ENCODE data around the gene FAM110D.

DNA sequence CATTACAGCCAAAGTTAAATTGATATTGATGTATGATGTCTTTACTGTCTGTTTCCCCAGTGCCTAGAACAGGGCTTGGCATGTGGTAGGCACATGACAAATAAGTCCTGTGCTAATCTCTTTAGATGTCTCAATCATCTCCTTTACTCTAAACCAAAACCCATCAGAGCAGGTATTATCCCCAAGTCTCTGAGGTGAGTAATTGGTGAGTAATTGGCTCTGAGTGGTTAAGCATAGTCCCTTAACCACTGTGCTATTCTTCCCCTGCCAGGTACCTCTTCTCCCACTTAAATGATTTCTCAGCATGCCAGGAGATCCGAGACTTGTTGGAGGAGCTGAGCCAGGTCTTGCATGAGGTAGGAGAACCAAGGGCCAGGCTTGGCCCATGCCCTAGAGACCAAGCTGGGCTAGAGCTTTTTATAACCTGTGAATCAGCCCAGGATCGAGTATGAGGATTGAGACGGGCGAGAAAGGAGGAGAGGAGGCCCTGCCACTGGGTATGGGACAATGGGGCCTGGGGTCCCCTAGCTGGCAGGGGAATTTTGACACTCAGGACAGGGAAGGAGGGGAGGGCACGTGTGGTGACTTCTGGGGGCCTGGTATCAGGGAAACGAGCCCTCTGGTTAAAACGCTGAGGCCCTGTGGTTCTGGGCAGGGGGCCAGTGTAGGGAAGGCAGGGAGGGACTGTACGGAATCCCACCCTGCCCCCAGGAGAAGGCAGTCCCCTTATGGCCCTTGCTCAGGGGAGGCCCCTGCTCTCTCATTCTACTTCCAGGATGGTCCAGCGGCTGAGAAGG, 22.9 kb downstream of the FAM110D start:
- TF ChIP-seq, protein P1, sequence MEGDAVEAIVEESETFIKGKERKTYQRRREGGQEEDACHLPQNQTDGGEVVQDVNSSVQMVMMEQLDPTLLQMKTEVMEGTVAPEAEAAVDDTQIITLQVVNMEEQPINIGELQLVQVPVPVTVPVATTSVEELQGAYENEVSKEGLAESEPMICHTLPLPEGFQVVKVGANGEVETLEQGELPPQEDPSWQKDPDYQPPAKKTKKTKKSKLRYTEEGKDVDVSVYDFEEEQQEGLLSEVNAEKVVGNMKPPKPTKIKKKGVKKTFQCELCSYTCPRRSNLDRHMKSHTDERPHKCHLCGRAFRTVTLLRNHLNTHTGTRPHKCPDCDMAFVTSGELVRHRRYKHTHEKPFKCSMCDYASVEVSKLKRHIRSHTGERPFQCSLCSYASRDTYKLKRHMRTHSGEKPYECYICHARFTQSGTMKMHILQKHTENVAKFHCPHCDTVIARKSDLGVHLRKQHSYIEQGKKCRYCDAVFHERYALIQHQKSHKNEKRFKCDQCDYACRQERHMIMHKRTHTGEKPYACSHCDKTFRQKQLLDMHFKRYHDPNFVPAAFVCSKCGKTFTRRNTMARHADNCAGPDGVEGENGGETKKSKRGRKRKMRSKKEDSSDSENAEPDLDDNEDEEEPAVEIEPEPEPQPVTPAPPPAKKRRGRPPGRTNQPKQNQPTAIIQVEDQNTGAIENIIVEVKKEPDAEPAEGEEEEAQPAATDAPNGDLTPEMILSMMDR (IDR thresholded peaks at IDR 0.05; ENCODE audit: low read length) = no peak
- no peak for TF ChIP-seq EZH2 (IDR thresholded peaks at IDR 0.05; ENCODE audit: borderline replicate concordance, low read length)
